A549 (cell line): Measurements from ENCODE around the gene MYBPC1. TPM values are rescaled to one million over a fixed set of nuclear protein-coding genes. Genes with fewer than 3 reads are reported as not detected.
"Not testable (repeated sequence)": the region's sequence is repeated elsewhere in the genome, so short reads cannot be mapped to it uniquely, and the experiment has no call there.

ENCODE experiments used
- ATAC-seq, 2 experiments: fragments of 200-7000 bp in 1 of 2; fragments of >200 bp in 1 of 2; cut with Nextera tagmentation in 1 of 2; cut with Tn5 transposase in 1 of 2; 3 replicates each; pipeline versions ENCODE4 v1.8.0 to v1.9.1; 2018 to 2020; ENCODE audit warnings: mild to moderate bottlenecking in 1 of 2, moderate library complexity in 1 of 2
- CTCF ChIA-PET: fragments of 300-600 bp; sonication (Branson Sonifier 250); formaldehyde crosslinking; extraction: SDS; loops from one replicate; lab custom pipeline; 2021; ENCODE audit warnings: antibody characterized with exemption, inconsistent platforms; lab: Yijun Ruan, JAX
- POLR2A ChIA-PET: fragments of 350-600 bp; formaldehyde crosslinking; extraction: SDS; loops from one replicate; lab custom pipeline; 2021; ENCODE audit warnings: antibody characterized with exemption, inconsistent platforms; lab: Yijun Ruan, JAX
- DNase-seq, 2 experiments: peaks; one replicate each; pipeline versions ENCODE4 v3.0.0 to v3.0.0-alpha.2; 2011 to 2016; ENCODE audit warnings: low read depth in 1 of 2, low spot score in 1 of 2
- FAIRE-seq: peaks from 2 replicates; lab custom pipeline; 2011; peaks lifted over from hg19 to GRCh38; lab: Jason Lieb, UNC
- H3K27ac ChIP-seq, 2 experiments: fragments of >200 bp; sonication (Bioruptor Twin); formaldehyde crosslinking; 3 replicates each; pipeline ENCODE4 v1.5.1; 2016 to 2017
- H3K4me1 ChIP-seq: fragments of >200 bp; sonication (Bioruptor Twin); formaldehyde crosslinking; 3 replicates; pipeline ENCODE4 v1.6.1; 2016
- H3K4me2 ChIP-seq: fragments of >200 bp; sonication (Bioruptor Twin); formaldehyde crosslinking; 3 replicates; pipeline ENCODE4 v1.6.1; 2016
- H3K4me3 ChIP-seq: fragments of >200 bp; sonication (Bioruptor Twin); formaldehyde crosslinking; 3 replicates; pipeline ENCODE4 v1.5.1; 2016
- H3K9me3 ChIP-seq: fragments of >200 bp; sonication (Bioruptor Twin); formaldehyde crosslinking; 3 replicates; pipeline ENCODE4 v1.6.1; 2016
- CEBPB ChIP-seq, 2 experiments: fragments of >200 bp in 1 of 2; sonication (Bioruptor Twin) in 1 of 2; formaldehyde crosslinking in 1 of 2; IDR thresholded peaks; 2 replicates each; pipeline ENCODE4 v1.6.1; 2012 to 2016
- EHF ChIP-seq: fragments of 250-450 bp; sonication (Bioruptor Pico); IDR thresholded peaks from 2 replicates; pipeline ENCODE4 v1.5.0; 2020; ENCODE audit warnings: mild to moderate bottlenecking
- FOSB ChIP-seq: fragments of 250-450 bp; sonication (Bioruptor Pico); IDR thresholded peaks from 2 replicates; pipeline ENCODE4 v1.5.0; 2020; ENCODE audit warnings: mild to moderate bottlenecking, moderate library complexity
- GATA3 ChIP-seq: IDR thresholded peaks from 2 replicates; pipeline ENCODE4 v1.6.1; 2012; ENCODE audit warnings: borderline replicate concordance
- HDAC2 ChIP-seq: fragments of 200-600 bp; sonication (generic); IDR thresholded peaks from 2 replicates; pipeline ENCODE4 v1.6.1; 2016
- HOXA7 ChIP-seq: fragments of 250-450 bp; sonication (Bioruptor Pico); IDR thresholded peaks from 2 replicates; pipeline ENCODE4 v1.5.0; 2020; ENCODE audit warnings: mild to moderate bottlenecking, moderate library complexity
- HOXB5 ChIP-seq: fragments of 250-450 bp; sonication (Bioruptor Pico); IDR thresholded peaks from 2 replicates; pipeline ENCODE4 v1.5.0; 2020; ENCODE audit warnings: mild to moderate bottlenecking, moderate library complexity
- MAFK ChIP-seq: fragments of 450-650 bp; IDR thresholded peaks from 2 replicates; pipeline ENCODE4 v1.6.1; 2014; ENCODE audit not compliant: partially characterized antibody
- MYC ChIP-seq: IDR thresholded peaks from 2 replicates; pipeline ENCODE4 v1.6.1; 2012; ENCODE audit warnings: mild to moderate bottlenecking, inconsistent platforms, low read length, improper control_type of control experiment, borderline replicate concordance
- NPAS2 ChIP-seq: fragments of 250-450 bp; sonication (Bioruptor Pico); IDR thresholded peaks from 2 replicates; pipeline ENCODE4 v1.8.0; 2022; ENCODE audit warnings: mild to moderate bottlenecking, moderate library complexity, borderline replicate concordance
- PHF8 ChIP-seq: fragments of 200-600 bp; sonication (generic); IDR thresholded peaks from 2 replicates; pipeline ENCODE4 v1.6.1; 2016; ENCODE audit warnings: low read depth, mild to moderate bottlenecking, antibody characterized with exemption, moderate library complexity, borderline replicate concordance
- POLR2A ChIP-seq: IDR thresholded peaks from 2 replicates; pipeline ENCODE4 v1.6.1; 2012; ENCODE audit warnings: mild to moderate bottlenecking, low read length
- POLR2AphosphoS2 ChIP-seq: conservative IDR thresholded peaks from 2 replicates; pipeline ENCODE4 v1.6.1; 2012; ENCODE audit warnings: low read length, improper control_type of control experiment, inconsistent platforms
- RAD21 ChIP-seq, 2 experiments: fragments of >200 bp in 1 of 2; sonication (Bioruptor Twin) in 1 of 2; formaldehyde crosslinking in 1 of 2; IDR thresholded peaks in 1 of 2; conservative IDR thresholded peaks in 1 of 2; 2 replicates in 1 of 2; 3 replicates in 1 of 2; pipeline ENCODE4 v1.6.1; 2012 to 2018; ENCODE audit warnings: inconsistent platforms in 1 of 2
- RCOR1 ChIP-seq: fragments of 150-350 bp; IDR thresholded peaks from 2 replicates; pipeline ENCODE4 v1.6.1; 2014; ENCODE audit warnings: antibody characterized with exemption, low read length, low read depth
- RFX5 ChIP-seq: fragments of 450-650 bp; IDR thresholded peaks from 2 replicates; pipeline ENCODE4 v1.7.1; 2014; ENCODE audit warnings: antibody characterized with exemption, mild to moderate bottlenecking, moderate library complexity
- RNF2 ChIP-seq: fragments of 200-600 bp; sonication (generic); IDR thresholded peaks from 2 replicates; pipeline ENCODE4 v1.6.1; 2016; ENCODE audit warnings: low read depth, mild to moderate bottlenecking, antibody characterized with exemption, moderate library complexity, borderline replicate concordance
- SMC3 ChIP-seq: fragments of >200 bp; sonication (Bioruptor Twin); formaldehyde crosslinking; IDR thresholded peaks from 3 replicates; pipeline ENCODE4 v1.6.1; 2018; ENCODE audit warnings: inconsistent platforms
- TFCP2L1 ChIP-seq: fragments of 250-450 bp; sonication (Bioruptor Pico); IDR thresholded peaks from 2 replicates; pipeline ENCODE4 v1.5.0; 2021; ENCODE audit warnings: mild to moderate bottlenecking
- ZC3H11A ChIP-seq: fragments of 450-650 bp; IDR thresholded peaks from 2 replicates; pipeline ENCODE4 v1.6.1; 2014; ENCODE audit warnings: antibody characterized with exemption, mild to moderate bottlenecking
- WGBS: methylation state at CpG from one replicate; pipeline ENCODE4 v1.1.6; 2017; ENCODE audit errors: missing lambda C conversion rate; 5-methylcytosine and 5-hydroxymethylcytosine counted together
- polyA plus RNA-seq, 4 experiments: library from polyadenylated mRNA; depleted of rRNA in 3 of 4; stranded (reverse); fragments of >200 nt; fragmentation: RNase III in 1 of 4; extraction: RNeasy Plus Mini Kit Qiagen cat#74134 plus additional on column Dnase treatment in 1 of 4; gene quantifications; 2 replicates in 3 of 4; 3 replicates in 1 of 4; pipeline ENCODE4 v1.2.3, GENCODE V29; 2011 to 2017
- TF ChIP-seq, protein P1 (sequence below): fragments of 250-450 bp; sonication (Bioruptor Pico); IDR thresholded peaks from 2 replicates; pipeline ENCODE4 v1.5.0; 2020; ENCODE audit warnings: low read depth, mild to moderate bottlenecking, moderate library complexity
- TF ChIP-seq, protein P2 (sequence below): fragments of >200 bp; sonication (Bioruptor Twin); formaldehyde crosslinking; IDR thresholded peaks from 3 replicates; pipeline ENCODE4 v1.6.1; 2016
- TF ChIP-seq, protein P3 (sequence below): fragments of 250-450 bp; sonication (Bioruptor Pico); IDR thresholded peaks from 2 replicates; pipeline ENCODE4 v1.5.0; 2021; ENCODE audit warnings: mild to moderate bottlenecking, moderate library complexity, borderline replicate concordance
- TF ChIP-seq, protein P4 (sequence below): IDR thresholded peaks from 2 replicates; pipeline ENCODE4 v1.6.1; 2012; ENCODE audit warnings: low read depth, borderline replicate concordance

The MYBPC1 gene
- polyA plus RNA-seq, 2 of the 4 experiments (the other 2 are of a cell fraction): not detected

DNA sequence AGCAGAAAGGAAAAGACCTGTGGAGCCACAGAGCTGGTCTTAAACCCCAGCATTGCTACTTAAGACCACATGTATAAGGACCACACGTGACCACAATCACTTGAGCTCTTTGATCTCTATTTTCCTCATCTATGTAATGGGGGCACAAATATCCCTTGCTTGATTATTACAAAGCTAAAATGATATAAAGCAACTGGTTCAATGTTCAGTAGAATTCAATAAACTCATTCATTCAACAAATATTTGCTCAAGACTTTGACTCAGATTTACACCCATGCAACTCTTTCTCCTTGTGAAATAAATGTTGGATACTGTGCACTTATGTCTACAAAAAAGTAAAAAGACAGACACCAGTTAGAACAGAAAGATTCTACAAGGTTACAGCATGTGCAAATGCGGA lies 80.8 kb downstream of the MYBPC1 start:
- ATAC-seq (no peak), DNase-seq (no peak), FAIRE-seq (peak; percentile 51)
- CTCF ChIA-PET: no interaction called here
- POLR2A ChIA-PET: no interaction called here
- Histone ChIP-seq H3K4me2 (no peak overlapping the region), H3K4me1 (no peaks in the 10 kb centered on the region), H3K27ac (no peak overlapping the region), H3K4me3 (no peak overlapping the region), H3K9me3 (no peaks in the 10 kb centered on the region)
- 61% methylated on average over 2 of the region's 2 CpGs for WGBS
- no peak for TF ChIP-seq PHF8
- TF ChIP-seq, protein P1, sequence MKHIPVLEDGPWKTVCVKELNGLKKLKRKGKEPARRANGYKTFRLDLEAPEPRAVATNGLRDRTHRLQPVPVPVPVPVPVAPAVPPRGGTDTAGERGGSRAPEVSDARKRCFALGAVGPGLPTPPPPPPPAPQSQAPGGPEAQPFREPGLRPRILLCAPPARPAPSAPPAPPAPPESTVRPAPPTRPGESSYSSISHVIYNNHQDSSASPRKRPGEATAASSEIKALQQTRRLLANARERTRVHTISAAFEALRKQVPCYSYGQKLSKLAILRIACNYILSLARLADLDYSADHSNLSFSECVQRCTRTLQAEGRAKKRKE: no peak
- TF ChIP-seq HDAC2: no peak
- no peak for TF ChIP-seq SMC3
- TF ChIP-seq POLR2AphosphoS2: no peak
- TF ChIP-seq, all 56 proteins: peak for 0

DNA sequence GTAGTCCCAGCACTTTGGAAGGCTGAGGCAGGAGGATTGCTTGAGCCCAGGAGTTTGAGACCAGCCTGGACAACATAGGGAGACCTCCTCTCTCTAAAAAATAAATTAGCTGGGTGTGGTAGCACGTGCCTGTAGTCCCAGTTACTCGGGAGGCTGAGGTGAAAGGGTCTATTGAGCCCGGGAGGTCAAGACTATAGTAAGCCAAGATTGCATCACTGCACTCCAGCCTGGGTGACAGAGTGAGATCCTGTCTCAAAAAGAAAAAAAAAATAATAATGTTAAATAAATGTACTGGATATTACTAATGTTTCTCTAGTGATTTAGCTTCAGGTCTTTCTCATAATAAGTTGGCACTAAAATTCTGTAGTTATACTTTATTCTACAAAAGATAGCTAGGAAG lies 81.7 kb downstream of the MYBPC1 start:
- DNase-seq, H3K4me1 ChIP-seq, ATAC-seq, POLR2A ChIA-PET, H3K4me2 ChIP-seq, H3K9me3 ChIP-seq, FAIRE-seq, H3K27ac ChIP-seq, H3K4me3 ChIP-seq: not testable (repeated sequence)
- CTCF ChIA-PET: interaction anchor here (1.4 kb wide), 1 partner anchor 12 kb away, joined by 3 read pairs; no protein-coding TSS in a partner anchor
- 23% methylated on average over 3 of the region's 3 CpGs for WGBS

DNA sequence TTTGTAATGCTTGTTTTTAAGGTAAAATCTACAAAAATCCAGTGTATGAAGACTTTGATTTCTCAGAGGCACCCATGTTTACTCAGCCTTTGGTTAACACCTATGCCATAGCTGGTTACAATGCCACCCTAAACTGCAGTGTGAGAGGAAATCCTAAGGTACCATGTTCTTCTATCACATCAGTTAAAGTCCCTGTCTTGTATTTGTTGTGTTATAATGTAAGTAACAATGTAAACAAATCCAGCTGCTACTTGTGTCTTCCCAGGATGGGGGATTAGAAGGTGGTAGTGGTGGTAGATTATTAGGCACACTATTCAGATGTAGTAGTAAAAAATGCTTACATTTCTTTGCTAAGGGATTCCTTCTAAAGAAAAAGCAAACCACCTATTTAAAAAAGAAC lies 83.3 kb downstream of the MYBPC1 start:
- no peak for FAIRE-seq
- no peaks in the 10 kb centered on the region for H3K9me3 ChIP-seq
- ATAC-seq: no peak
- H3K27ac ChIP-seq: no peak overlapping the region
- no peak overlapping the region for H3K4me3 ChIP-seq
- H3K4me1 ChIP-seq: no peaks in the 10 kb centered on the region
- CTCF ChIA-PET: interaction anchor here (1.4 kb wide), 1 partner anchor 10 kb away, joined by 3 read pairs; no protein-coding TSS in a partner anchor
- H3K4me2 ChIP-seq: no peak overlapping the region
- no peak for TF ChIP-seq ZC3H11A
- POLR2A ChIA-PET: no interaction called here
- DNase-seq: no peak

DNA sequence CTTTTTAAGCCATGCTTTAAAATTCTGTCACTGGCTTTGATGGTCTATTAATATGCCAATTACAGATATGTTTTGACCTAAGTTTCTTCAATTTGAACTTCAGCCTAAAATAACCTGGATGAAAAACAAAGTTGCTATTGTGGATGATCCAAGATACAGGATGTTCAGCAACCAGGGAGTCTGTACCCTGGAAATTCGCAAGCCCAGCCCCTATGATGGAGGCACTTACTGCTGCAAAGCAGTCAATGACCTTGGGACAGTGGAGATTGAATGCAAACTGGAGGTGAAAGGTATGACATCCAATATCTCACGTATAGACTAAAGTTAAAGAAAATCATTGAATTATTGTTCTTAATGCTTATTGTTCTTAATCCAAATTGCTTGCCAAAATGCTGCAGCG lies 85.5 kb downstream of the MYBPC1 start:
- H3K4me1 ChIP-seq: no peaks in the 10 kb centered on the region
- no peaks in the 10 kb centered on the region for H3K9me3 ChIP-seq
- CTCF ChIA-PET: no interaction called here
- TF ChIP-seq GATA3 (no peak), MYC (no peak), HOXA7 (CRISPR knock-in tag) (no peak), EHF (CRISPR knock-in tag) (no peak), HOXB5 (CRISPR knock-in tag) (no peak), SMC3 (no peak)
- 58% methylated on average over 3 of the region's 3 CpGs for WGBS
- POLR2A ChIA-PET: no interaction called here
- no peak overlapping the region for H3K27ac ChIP-seq
- H3K4me2 ChIP-seq: no peak overlapping the region
- FAIRE-seq (no peak), DNase-seq (no peak), ATAC-seq (no peak; a peak in 1 of 6 replicates)
- H3K4me3 ChIP-seq: no peak overlapping the region

DNA sequence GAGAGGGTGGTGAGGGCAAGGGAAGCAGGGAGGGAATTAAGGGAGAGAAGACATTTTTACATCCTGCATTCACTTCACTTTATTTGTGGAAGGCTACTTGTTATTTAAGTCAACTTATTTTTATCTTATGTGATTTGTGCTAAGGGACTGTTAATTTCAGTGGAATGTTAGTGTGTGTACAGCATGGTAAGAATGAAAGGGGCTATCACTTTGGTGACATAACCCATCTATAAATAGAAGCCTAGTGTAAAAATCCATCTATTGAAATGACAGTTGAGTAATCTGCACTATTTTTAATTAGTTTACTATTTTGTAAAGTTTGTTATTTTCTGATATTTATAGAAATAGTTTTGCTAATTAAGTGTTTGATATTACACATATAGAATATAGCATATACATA lies 85.9 kb downstream of the MYBPC1 start:
- no peak for TF ChIP-seq RNF2
- TF ChIP-seq FOSB: no peak
- TF ChIP-seq ZC3H11A: no peak
- TF ChIP-seq, protein P2, sequence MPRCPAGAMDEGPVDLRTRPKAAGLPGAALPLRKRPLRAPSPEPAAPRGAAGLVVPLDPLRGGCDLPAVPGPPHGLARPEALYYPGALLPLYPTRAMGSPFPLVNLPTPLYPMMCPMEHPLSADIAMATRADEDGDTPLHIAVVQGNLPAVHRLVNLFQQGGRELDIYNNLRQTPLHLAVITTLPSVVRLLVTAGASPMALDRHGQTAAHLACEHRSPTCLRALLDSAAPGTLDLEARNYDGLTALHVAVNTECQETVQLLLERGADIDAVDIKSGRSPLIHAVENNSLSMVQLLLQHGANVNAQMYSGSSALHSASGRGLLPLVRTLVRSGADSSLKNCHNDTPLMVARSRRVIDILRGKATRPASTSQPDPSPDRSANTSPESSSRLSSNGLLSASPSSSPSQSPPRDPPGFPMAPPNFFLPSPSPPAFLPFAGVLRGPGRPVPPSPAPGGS: no peak
- TF ChIP-seq MAFK: no peak
- TF ChIP-seq EHF (CRISPR knock-in tag): no peak
- TF ChIP-seq RAD21 (conservative IDR thresholded peaks at IDR 0.05 in 1 of 2, IDR thresholded peaks at IDR 0.05 in 1 of 2): no peak
- TF ChIP-seq RFX5: no peak
- TF ChIP-seq POLR2AphosphoS2: no peak
- no peak for TF ChIP-seq TFCP2L1 (CRISPR knock-in tag)
- TF ChIP-seq RCOR1: no peak
- TF ChIP-seq POLR2A: no peak
- no peak for TF ChIP-seq CEBPB (IDR thresholded peaks at IDR 0.05)
- TF ChIP-seq, protein P3, sequence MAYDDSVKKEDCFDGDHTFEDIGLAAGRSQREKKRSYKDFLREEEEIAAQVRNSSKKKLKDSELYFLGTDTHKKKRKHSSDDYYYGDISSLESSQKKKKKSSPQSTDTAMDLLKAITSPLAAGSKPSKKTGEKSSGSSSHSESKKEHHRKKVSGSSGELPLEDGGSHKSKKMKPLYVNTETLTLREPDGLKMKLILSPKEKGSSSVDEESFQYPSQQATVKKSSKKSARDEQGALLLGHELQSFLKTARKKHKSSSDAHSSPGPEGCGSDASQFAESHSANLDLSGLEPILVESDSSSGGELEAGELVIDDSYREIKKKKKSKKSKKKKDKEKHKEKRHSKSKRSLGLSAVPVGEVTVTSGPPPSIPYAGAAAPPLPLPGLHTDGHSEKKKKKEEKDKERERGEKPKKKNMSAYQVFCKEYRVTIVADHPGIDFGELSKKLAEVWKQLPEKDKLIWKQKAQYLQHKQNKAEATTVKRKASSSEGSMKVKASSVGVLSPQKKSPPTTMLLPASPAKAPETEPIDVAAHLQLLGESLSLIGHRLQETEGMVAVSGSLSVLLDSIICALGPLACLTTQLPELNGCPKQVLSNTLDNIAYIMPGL (CRISPR knock-in tag): no peak
- TF ChIP-seq, protein P4, sequence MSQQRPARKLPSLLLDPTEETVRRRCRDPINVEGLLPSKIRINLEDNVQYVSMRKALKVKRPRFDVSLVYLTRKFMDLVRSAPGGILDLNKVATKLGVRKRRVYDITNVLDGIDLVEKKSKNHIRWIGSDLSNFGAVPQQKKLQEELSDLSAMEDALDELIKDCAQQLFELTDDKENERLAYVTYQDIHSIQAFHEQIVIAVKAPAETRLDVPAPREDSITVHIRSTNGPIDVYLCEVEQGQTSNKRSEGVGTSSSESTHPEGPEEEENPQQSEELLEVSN: no peak
- no peak for TF ChIP-seq NPAS2 (CRISPR knock-in tag)
- H3K9me3 ChIP-seq: no peaks in the 10 kb centered on the region
- POLR2A ChIA-PET: no interaction called here
- CTCF ChIA-PET: no interaction called here
- H3K4me1 ChIP-seq: peaks cover 4% of the 10 kb centered on the region; the same call in 1 of the 3 replicates
- FAIRE-seq: no peak
- H3K4me2 ChIP-seq: no peak overlapping the region
- H3K27ac ChIP-seq: no peak overlapping the region
- no peak for DNase-seq
- no peak for ATAC-seq
- no peak overlapping the region for H3K4me3 ChIP-seq
